OCI-LY1 (cell line): ENCODE measurements around the gene FBXL19.

ENCODE experiments used
- H2AFZ ChIP-seq: fragments of 200-600 bp; sonication (generic), shearing (Covaris generic); 2 replicates; pipeline ENCODE4 v1.6.0; 2014; ENCODE audit warnings: antibody characterized with exemption, mild to moderate bottlenecking, low read length
- H3F3A ChIP-seq: fragments of 200-600 bp; sonication (generic), shearing (Covaris generic); 2 replicates; pipeline ENCODE4 v1.6.0; 2014; ENCODE audit warnings: mild to moderate bottlenecking, antibody characterized with exemption, low read length, moderate library complexity; ENCODE audit not compliant: insufficient read depth
- H3K27ac ChIP-seq: fragments of 200-600 bp; sonication (generic); 2 replicates; pipeline ENCODE4 v1.5.1; 2014; ENCODE audit warnings: low read length, mixed run types, mild to moderate bottlenecking, low read depth; ENCODE audit not compliant: poor library complexity, severe bottlenecking
- H3K27me3 ChIP-seq: fragments of 200-600 bp; sonication (generic); 2 replicates; pipeline ENCODE4 v1.6.0; 2014; ENCODE audit warnings: antibody characterized with exemption, mild to moderate bottlenecking, low read length, moderate library complexity; ENCODE audit not compliant: insufficient read depth
- H3K36me3 ChIP-seq: fragments of 200-600 bp; sonication (generic); 2 replicates; pipeline ENCODE4 v1.6.1; 2014; ENCODE audit warnings: mild to moderate bottlenecking, antibody characterized with exemption, low read length, moderate library complexity, mixed read lengths; ENCODE audit not compliant: insufficient read depth
- H3K4me1 ChIP-seq: fragments of 200-600 bp; sonication (generic); 2 replicates; pipeline ENCODE4 v1.5.1; 2014; ENCODE audit warnings: mild to moderate bottlenecking, low read length, moderate library complexity; ENCODE audit not compliant: insufficient read depth, severe bottlenecking
- H3K4me2 ChIP-seq: fragments of 200-600 bp; sonication (generic), shearing (Covaris generic); 2 replicates; pipeline ENCODE4 v1.6.1; 2014; ENCODE audit warnings: low read length
- H3K4me3 ChIP-seq: fragments of 200-600 bp; sonication (generic); 2 replicates; pipeline ENCODE4 v1.5.1; 2014; ENCODE audit warnings: low read length, low read depth, mild to moderate bottlenecking, mixed read lengths; ENCODE audit not compliant: poor library complexity, severe bottlenecking
- H3K79me2 ChIP-seq: fragments of 200-600 bp; shearing (Covaris generic); 2 replicates; pipeline ENCODE4 v1.6.1; 2016; ENCODE audit warnings: mixed run types, low read length, mixed read lengths; ENCODE audit not compliant: insufficient read depth
- H3K9ac ChIP-seq: fragments of 200-600 bp; sonication (generic), shearing (Covaris generic); 2 replicates; pipeline ENCODE4 v1.6.1; 2014; ENCODE audit warnings: mild to moderate bottlenecking, low read length, mixed read lengths
- H3K9me2 ChIP-seq: fragments of 200-600 bp; sonication (generic), shearing (Covaris generic); 2 replicates; pipeline ENCODE4 v1.6.1; 2014; ENCODE audit warnings: low read depth, mild to moderate bottlenecking, low read length, mixed read lengths
- H3K9me3 ChIP-seq: fragments of 200-600 bp; shearing (Covaris generic); 2 replicates; pipeline ENCODE4 v1.6.1; 2014; ENCODE audit warnings: low read length, mixed read lengths
- H4K20me1 ChIP-seq: fragments of 200-600 bp; sonication (generic), shearing (Covaris generic); 2 replicates; pipeline ENCODE4 v1.6.0; 2016; ENCODE audit warnings: mild to moderate bottlenecking, low read length; ENCODE audit not compliant: insufficient read depth
- EZH2 ChIP-seq: fragments of 200-600 bp; sonication (generic), shearing (Covaris generic); IDR thresholded peaks from 2 replicates; pipeline ENCODE4 v1.8.0; 2017; ENCODE audit warnings: borderline replicate concordance, mixed run types, mild to moderate bottlenecking, antibody characterized with exemption, low read length, moderate library complexity, mixed read lengths
- TF ChIP-seq, protein P1 (sequence below): fragments of 200-600 bp; sonication (generic), shearing (Covaris generic); IDR thresholded peaks from 2 replicates; pipeline ENCODE4 v1.5.1; 2017; ENCODE audit warnings: mild to moderate bottlenecking, antibody characterized with exemption, low read length, moderate library complexity, mixed read lengths

The FBXL19 gene

DNA sequence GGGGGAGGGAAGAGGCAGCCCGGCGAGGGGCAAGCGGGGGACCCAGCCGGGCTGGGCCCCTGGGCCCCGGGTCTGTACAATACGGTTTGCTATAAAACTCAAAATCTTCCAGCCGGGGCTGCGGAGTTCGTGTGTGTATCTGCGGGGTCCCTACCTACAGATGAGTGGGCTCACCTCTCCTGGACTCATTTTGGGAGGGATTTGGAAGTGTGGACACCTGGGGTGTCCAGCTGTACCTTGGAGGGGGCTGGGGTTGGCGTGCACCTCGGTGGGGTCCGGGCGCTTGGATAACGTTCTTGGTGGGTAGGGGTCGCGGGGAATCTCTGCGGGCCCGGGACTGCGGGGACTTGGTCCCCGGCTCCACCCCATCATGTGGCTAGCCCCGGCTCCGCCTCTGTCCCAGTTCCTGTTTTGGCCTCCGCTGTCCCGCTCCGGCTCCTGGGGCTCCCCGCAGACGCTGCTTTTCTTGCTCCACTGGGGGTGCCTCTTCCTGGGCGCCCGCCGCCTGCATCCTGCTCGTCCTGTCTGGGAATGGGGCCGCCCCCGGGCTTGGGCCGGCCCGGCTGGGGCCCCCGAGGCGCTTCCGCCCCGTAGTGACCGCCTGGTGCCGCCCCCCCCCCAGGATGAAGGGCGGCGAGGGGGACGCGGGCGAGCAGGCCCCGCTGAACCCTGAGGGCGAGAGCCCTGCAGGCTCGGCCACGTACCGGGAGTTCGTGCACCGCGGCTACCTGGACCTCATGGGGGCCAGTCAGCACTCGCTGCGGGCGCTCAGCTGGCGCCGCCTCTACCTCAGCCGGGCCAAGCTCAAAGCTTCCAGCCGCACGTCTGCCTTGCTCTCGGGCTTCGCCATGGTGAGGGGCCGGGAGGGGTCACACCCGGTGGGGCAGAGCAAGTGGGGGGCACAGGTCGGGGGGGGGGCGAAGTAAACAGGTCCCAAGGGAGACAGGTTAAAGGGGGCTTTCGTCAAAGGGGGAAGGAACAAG, 25.6 kb downstream of the FBXL19 start, which contains the start of gene ORAI3:
TSS of gene ORAI3 (plus strand) at position 402 of the 983 bp plus-strand sequence. CDS start at position 624, 222 bp downstream.
- Histone ChIP-seq H3K9me3 (no peaks in the 10 kb centered on the region), H3K4me2 (peak within 1 kb of the TSS; percentile 96), H3K79me2 (no peaks in the 10 kb centered on the region), H3K27ac (peak within 1 kb of the TSS; percentile 31), H4K20me1 (no peaks in the 10 kb centered on the region), H3K9ac (peak within 1 kb of the TSS; percentile 87), H3F3A (no peaks in the 10 kb centered on the region), H3K4me3 (peak within 1 kb of the TSS; percentile 82), H3K9me2 (no peaks in the 10 kb centered on the region), H3K36me3 (peaks cover 8% of the 10 kb centered on the region; the same call in 1 of the 2 replicates), H3K4me1 (peaks cover 16% of the 10 kb centered on the region), H3K27me3 (no peaks in the 10 kb centered on the region), H2AFZ (no peak within 1 kb of the TSS)
- TF ChIP-seq, protein P1, sequence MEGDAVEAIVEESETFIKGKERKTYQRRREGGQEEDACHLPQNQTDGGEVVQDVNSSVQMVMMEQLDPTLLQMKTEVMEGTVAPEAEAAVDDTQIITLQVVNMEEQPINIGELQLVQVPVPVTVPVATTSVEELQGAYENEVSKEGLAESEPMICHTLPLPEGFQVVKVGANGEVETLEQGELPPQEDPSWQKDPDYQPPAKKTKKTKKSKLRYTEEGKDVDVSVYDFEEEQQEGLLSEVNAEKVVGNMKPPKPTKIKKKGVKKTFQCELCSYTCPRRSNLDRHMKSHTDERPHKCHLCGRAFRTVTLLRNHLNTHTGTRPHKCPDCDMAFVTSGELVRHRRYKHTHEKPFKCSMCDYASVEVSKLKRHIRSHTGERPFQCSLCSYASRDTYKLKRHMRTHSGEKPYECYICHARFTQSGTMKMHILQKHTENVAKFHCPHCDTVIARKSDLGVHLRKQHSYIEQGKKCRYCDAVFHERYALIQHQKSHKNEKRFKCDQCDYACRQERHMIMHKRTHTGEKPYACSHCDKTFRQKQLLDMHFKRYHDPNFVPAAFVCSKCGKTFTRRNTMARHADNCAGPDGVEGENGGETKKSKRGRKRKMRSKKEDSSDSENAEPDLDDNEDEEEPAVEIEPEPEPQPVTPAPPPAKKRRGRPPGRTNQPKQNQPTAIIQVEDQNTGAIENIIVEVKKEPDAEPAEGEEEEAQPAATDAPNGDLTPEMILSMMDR, result no peak

DNA sequence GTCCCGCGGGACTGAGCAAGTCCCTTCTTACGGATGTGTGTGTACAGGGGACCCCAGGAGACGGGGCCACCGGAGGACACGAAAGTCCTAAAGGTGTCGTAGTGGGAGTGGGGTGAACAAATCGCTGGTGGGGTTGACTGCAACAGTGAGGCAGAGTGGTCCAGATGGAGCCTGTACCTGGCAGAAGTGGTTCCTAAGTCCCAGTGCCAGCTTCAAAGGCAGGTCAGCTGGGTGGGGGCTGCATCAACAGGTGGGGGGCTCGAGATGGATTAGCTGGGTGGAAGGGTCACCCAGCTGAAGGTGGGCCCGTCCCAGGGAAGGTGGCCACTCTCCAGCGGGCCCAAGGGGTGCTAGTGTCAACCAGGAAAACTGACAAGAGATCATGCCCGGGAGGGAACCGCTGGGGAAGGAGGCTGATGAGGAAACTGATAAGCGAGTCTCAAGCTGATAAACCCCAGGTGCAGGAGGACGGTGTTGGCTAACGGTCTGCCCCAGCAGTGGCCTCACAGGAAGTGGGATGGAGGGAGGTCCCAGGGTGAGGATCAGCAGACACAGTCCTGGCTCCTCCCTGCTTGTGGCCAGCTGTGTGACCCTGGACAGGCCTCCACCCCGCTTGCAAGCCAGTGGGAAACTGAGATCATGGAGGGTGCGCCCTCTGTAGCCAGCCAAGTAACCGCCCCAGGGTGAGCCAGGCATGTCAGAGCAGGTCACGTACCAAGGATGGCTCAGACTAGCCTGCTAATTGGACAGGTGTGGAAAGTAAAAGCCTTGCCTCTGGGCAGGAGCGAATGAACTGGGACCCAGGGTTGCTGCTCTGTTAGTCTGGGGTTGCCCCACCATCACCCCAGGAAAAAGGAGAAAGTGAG, 26.5 kb downstream of the FBXL19 start:
- Histone ChIP-seq H3K9me2 (no peaks in the 10 kb centered on the region), H3F3A (no peaks in the 10 kb centered on the region), H3K4me2 (peak overlapping the region; percentile 96), H3K27ac (peak overlapping the region; percentile 31), H4K20me1 (no peaks in the 10 kb centered on the region), H3K4me1 (peaks cover 16% of the 10 kb centered on the region), H3K9ac (peak overlapping the region; percentile 87), H3K9me3 (no peaks in the 10 kb centered on the region), H3K79me2 (no peaks in the 10 kb centered on the region), H3K4me3 (peak overlapping the region; percentile 82), H2AFZ (no peak overlapping the region), H3K36me3 (0 out of 2 replicates have a peak, but pooled peaks cover under 1% of the 10 kb centered on the region), H3K27me3 (no peaks in the 10 kb centered on the region)
- TF ChIP-seq, protein P1, result peak; percentile 59
- no peak for TF ChIP-seq EZH2

GRCh38 chr16:30950516-30951065, 27.2 kb downstream of the FBXL19 start:
- H3K79me2 ChIP-seq, result no peaks in the 10 kb centered on the region
- H3K27me3 ChIP-seq, result no peaks in the 10 kb centered on the region
- peak overlapping the region; percentile 82 for H3K4me3 ChIP-seq
- H3K9me2 ChIP-seq, result no peaks in the 10 kb centered on the region
- TF ChIP-seq, protein P1, result no peak
- TF ChIP-seq EZH2, result no peak
- H4K20me1 ChIP-seq, result no peaks in the 10 kb centered on the region
- no peaks in the 10 kb centered on the region for H3K36me3 ChIP-seq
- no peaks in the 10 kb centered on the region for H3F3A ChIP-seq
- H3K9ac ChIP-seq, result peak overlapping the region; percentile 87; the same call in 1 of the 2 replicates
- H3K27ac ChIP-seq, result peak overlapping the region; percentile 31
- H3K4me2 ChIP-seq, result peak overlapping the region; percentile 96
- no peaks in the 10 kb centered on the region for H3K9me3 ChIP-seq
- H2AFZ ChIP-seq, result no peak overlapping the region
- peaks cover 16% of the 10 kb centered on the region for H3K4me1 ChIP-seq
